NCI-H1436 (cell line): ENCODE data around the gene CDKN2B-AS1.
"Not testable (repeated sequence)": the region's sequence is repeated elsewhere in the genome, so short reads cannot be mapped to it uniquely, and the experiment has no call there.

Experiments
- DNase-seq: peaks from one replicate; lab custom pipeline; 2025; lab: John Stamatoyannopoulos, UW

CDKN2B-AS1 gene

GRCh38 chr9:22044583-22044982 is 50.0 kb downstream of the CDKN2B-AS1 start:
- no peak for DNase-seq

GRCh38 chr9:22045423-22045822 is 50.8 kb downstream of the CDKN2B-AS1 start:
- DNase-seq = no peak

- no peak for DNase-seq
Measured at GRCh38 chr9:22046243-22046885, 51.8 kb downstream of the CDKN2B-AS1 start.

- no peak for DNase-seq
Measured at GRCh38 chr9:22047596-22047995, 53.0 kb downstream of the CDKN2B-AS1 start.

GRCh38 chr9:22049411-22049810 is 54.8 kb downstream of the CDKN2B-AS1 start:
- no peak for DNase-seq

- no peak for DNase-seq
Measured at GRCh38 chr9:22050924-22051323, 56.3 kb downstream of the CDKN2B-AS1 start.

GRCh38 chr9:22052376-22052945 is 57.9 kb downstream of the CDKN2B-AS1 start:
- no peak for DNase-seq

- no peak for DNase-seq
Measured at GRCh38 chr9:22053178-22053577, 58.6 kb downstream of the CDKN2B-AS1 start.

GRCh38 chr9:22054076-22054475 is 59.5 kb downstream of the CDKN2B-AS1 start:
- no peak for DNase-seq

GRCh38 chr9:22054529-22054928 is 59.9 kb downstream of the CDKN2B-AS1 start:
- no peak for DNase-seq

GRCh38 chr9:22055090-22055489 is 60.5 kb downstream of the CDKN2B-AS1 start:
- no peak for DNase-seq

- DNase-seq = no peak
Measured at GRCh38 chr9:22056402-22056801, 61.8 kb downstream of the CDKN2B-AS1 start.

- not testable (repeated sequence) for DNase-seq
Measured at GRCh38 chr9:22057972-22058371, 63.4 kb downstream of the CDKN2B-AS1 start.

GRCh38 chr9:22060831-22061383 is 66.3 kb downstream of the CDKN2B-AS1 start:
- DNase-seq = no peak

- no peak for DNase-seq
Measured at GRCh38 chr9:22064957-22065356, 70.4 kb downstream of the CDKN2B-AS1 start.

GRCh38 chr9:22065431-22066200 is 71.0 kb downstream of the CDKN2B-AS1 start:
- DNase-seq = no peak

GRCh38 chr9:22067196-22067595 is 72.6 kb downstream of the CDKN2B-AS1 start:
- DNase-seq = no peak

- no peak for DNase-seq
Measured at GRCh38 chr9:22068369-22068768, 73.8 kb downstream of the CDKN2B-AS1 start.

GRCh38 chr9:22073349-22073748 is 78.8 kb downstream of the CDKN2B-AS1 start:
- no peak for DNase-seq

- no peak for DNase-seq
Measured at GRCh38 chr9:22078081-22078480, 83.5 kb downstream of the CDKN2B-AS1 start.

- DNase-seq = no peak
Measured at GRCh38 chr9:22079873-22080341, 85.3 kb downstream of the CDKN2B-AS1 start.

- DNase-seq = no peak
Measured at GRCh38 chr9:22084336-22085035, 89.9 kb downstream of the CDKN2B-AS1 start.
